Measurements from ENCODE around the gene SOSTDC1.

The SOSTDC1 gene

DNA sequence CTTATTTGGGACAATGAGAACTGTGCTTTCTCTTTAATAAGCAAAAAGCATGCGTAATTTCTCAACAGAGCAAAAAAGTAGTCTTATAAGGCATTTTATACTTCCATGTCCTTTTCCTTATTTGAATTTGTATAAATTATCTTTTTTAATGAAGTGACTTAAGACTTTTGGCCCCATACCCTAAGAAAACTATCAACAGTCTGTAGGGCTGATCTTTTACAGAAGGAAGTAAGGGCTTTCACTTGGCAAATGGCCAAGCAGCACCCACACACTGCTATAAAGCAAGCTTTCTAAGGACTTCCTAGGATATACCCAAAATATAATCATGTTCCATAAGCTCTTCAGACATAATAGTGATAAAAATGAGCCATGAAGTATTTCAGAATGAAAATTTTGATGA, 47.6 kb downstream of the SOSTDC1 start:
- no peak for DNase-seq (ENCODE audit: low read depth)
- H3K4me3 ChIP-seq (ENCODE audit: control insufficient read depth, low read depth, low read length) = no peak overlapping the region
- TF ChIP-seq, protein P1, sequence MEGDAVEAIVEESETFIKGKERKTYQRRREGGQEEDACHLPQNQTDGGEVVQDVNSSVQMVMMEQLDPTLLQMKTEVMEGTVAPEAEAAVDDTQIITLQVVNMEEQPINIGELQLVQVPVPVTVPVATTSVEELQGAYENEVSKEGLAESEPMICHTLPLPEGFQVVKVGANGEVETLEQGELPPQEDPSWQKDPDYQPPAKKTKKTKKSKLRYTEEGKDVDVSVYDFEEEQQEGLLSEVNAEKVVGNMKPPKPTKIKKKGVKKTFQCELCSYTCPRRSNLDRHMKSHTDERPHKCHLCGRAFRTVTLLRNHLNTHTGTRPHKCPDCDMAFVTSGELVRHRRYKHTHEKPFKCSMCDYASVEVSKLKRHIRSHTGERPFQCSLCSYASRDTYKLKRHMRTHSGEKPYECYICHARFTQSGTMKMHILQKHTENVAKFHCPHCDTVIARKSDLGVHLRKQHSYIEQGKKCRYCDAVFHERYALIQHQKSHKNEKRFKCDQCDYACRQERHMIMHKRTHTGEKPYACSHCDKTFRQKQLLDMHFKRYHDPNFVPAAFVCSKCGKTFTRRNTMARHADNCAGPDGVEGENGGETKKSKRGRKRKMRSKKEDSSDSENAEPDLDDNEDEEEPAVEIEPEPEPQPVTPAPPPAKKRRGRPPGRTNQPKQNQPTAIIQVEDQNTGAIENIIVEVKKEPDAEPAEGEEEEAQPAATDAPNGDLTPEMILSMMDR (IDR thresholded peaks at IDR 0.05; ENCODE audit: control insufficient read depth, insufficient read depth, low read depth, low read length, missing control alignments) = no peak

DNA sequence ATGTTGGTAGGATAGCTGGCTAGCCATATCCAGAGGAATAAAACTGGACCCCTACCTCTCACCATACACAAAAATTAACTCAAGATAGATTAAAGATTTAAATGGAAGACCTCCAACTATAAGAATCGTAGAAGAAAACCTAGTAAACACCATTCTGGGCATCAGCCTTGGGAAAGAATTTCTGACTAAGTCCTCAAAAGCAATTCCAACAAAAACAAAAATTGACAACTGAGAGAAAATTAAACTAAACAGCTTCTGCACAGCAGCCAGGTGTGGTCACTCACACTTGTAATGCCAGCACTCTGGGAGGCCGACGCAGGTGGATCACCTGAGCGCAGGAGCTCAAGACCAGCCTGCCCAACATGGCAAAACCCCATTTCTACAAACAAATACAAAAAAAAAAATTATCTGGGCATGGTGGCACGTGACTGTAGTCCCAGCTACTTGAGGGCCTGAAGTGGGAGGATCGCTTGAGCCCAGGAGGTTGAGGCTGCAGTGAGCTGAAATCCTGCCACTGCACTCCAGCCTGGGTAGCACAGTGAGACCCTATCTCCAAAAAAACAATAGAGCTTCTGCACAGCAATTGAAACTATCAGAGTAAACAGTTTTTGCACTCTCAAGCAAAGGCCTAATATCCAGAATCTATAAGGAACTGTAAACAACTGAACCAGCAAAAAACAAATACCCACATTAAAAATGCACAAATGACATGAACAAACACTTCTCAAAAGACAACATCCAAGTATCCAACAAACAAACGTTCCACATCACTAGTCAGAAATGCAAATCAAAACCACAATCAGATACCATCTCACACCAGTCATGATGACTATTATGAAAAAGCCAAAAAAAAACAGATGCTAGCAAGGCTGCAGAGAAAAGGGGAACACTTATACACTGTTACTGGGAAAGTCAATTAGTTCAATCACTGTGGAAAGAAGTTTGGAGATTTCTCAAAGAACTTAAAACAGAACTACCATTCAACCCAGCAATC, 49.0 kb downstream of the SOSTDC1 start:
- DNase-seq (ENCODE audit: low read depth) = no peak
- TF ChIP-seq, protein P1 (IDR thresholded peaks at IDR 0.05; ENCODE audit: control insufficient read depth, insufficient read depth, low read depth, low read length, missing control alignments) = no peak
- no peak overlapping the region for H3K4me3 ChIP-seq (ENCODE audit: control insufficient read depth, low read depth, low read length)

DNA sequence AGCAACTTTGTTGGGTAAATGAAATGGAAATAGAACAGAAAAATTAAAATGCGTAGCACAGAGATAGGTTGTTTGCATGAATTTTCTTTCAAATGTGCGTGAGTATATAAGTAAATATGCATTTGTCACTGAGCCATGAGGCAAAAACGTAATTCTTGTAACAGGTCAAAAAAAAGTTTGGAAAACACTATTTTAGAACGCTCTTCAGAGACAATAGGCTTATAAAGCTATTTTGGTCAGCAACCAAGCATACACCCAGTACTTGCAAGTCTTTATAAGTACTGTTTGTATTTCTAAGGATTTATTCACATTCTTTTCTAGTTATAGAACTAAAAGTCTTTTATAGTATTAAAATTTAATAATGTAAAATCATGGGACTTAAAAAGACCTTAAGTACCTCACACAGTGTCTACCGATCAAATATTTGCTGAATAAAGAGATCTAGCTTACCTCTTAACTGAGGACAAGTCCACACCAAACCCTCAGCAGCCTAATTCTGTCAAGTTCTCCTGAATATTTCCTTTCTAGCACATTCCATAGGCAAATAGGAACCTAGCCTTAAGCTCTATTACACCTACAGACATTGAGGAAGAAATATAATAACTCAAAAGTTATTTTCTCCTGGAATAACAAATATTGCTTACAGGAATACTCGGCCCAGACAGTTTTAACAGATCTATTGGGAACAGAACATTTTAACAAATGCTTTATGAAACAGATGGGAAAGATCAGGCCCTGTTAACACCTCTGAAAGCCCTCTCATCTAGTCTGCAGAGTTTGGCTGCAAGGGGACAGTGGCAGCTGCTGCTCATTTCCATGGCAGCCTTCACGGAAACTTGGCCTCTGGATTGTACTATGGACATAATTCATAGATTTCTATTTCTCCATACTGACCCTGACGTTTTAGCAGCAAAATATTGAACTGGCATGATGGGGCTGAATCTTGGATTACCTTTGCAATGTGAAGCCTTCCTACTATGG, 53.0 kb downstream of the SOSTDC1 start:
- DNase-seq (ENCODE audit: low read depth) = no peak
- no peak overlapping the region for H3K4me3 ChIP-seq (ENCODE audit: control insufficient read depth, low read depth, low read length)
- TF ChIP-seq, protein P1 (IDR thresholded peaks at IDR 0.05; ENCODE audit: control insufficient read depth, insufficient read depth, low read depth, low read length, missing control alignments) = no peak

Data from AG09309 (cell line).